Loucy (cell line): ENCODE results near the gene ZBTB18.

Experiments used
- H2AFZ ChIP-seq: fragments of 200-600 bp; sonication (generic); 2 replicates; pipeline ENCODE4 v1.6.0; 2016; ENCODE audit warnings: antibody characterized with exemption, mild to moderate bottlenecking, low read length, moderate library complexity
- H3F3A ChIP-seq: fragments of 200-600 bp; 2 replicates; pipeline ENCODE4 v1.6.0; 2016; ENCODE audit warnings: antibody characterized with exemption, low read depth, mild to moderate bottlenecking
- H3K27me3 ChIP-seq: fragments of 200-600 bp; sonication (generic); 2 replicates; pipeline ENCODE4 v1.6.1; 2014; ENCODE audit warnings: low read length, mild to moderate bottlenecking; ENCODE audit not compliant: insufficient read depth, poor library complexity, severe bottlenecking
- H3K36me3 ChIP-seq: fragments of 200-600 bp; sonication (generic); 2 replicates; pipeline ENCODE4 v1.6.1; 2016; ENCODE audit warnings: low read length; ENCODE audit not compliant: insufficient read depth
- H3K4me1 ChIP-seq: fragments of 200-600 bp; sonication (generic); 2 replicates; pipeline ENCODE4 v1.5.1; 2014; ENCODE audit warnings: low read length, mild to moderate bottlenecking; ENCODE audit not compliant: insufficient read depth, poor library complexity, severe bottlenecking
- H3K4me2 ChIP-seq: fragments of 200-600 bp; sonication (generic); 2 replicates; pipeline ENCODE4 v1.6.0; 2014; ENCODE audit warnings: antibody characterized with exemption, low read length, low read depth, mild to moderate bottlenecking; ENCODE audit not compliant: poor library complexity, severe bottlenecking
- H3K4me3 ChIP-seq: fragments of 200-600 bp; sonication (generic); 2 replicates; pipeline ENCODE4 v1.5.1; 2014; ENCODE audit warnings: low read length, mild to moderate bottlenecking, mixed read lengths; ENCODE audit not compliant: poor library complexity, severe bottlenecking
- H3K79me2 ChIP-seq: fragments of 200-600 bp; sonication (generic); 2 replicates; pipeline ENCODE4 v1.6.1; 2014; ENCODE audit warnings: low read length; ENCODE audit not compliant: insufficient read depth
- H3K9ac ChIP-seq: fragments of 200-600 bp; sonication (generic); 2 replicates; pipeline ENCODE4 v1.6.0; 2014; ENCODE audit warnings: mild to moderate bottlenecking, low read depth, low read length, moderate library complexity; ENCODE audit not compliant: poor library complexity, severe bottlenecking
- H3K9me2 ChIP-seq: fragments of 200-600 bp; sonication (generic); replicated peaks from 2 replicates; pipeline ENCODE4 v1.6.1; 2016; ENCODE audit warnings: low read depth, low read length, mixed read lengths
- H3K9me3 ChIP-seq: fragments of 200-600 bp; sonication (generic); 2 replicates; pipeline ENCODE4 v1.6.1; 2014; ENCODE audit warnings: mild to moderate bottlenecking, antibody characterized with exemption, low read length, low read depth; ENCODE audit not compliant: insufficient read depth
- H4K20me1 ChIP-seq: fragments of 200-600 bp; sonication (generic); 2 replicates; pipeline ENCODE4 v1.6.0; 2014; ENCODE audit warnings: antibody characterized with exemption, low read length, mild to moderate bottlenecking; ENCODE audit not compliant: insufficient read depth, poor library complexity, severe bottlenecking
- EZH2phosphoT487 ChIP-seq: fragments of 200-600 bp; IDR thresholded peaks from 2 replicates; pipeline ENCODE4 v1.6.1; 2018; ENCODE audit warnings: antibody characterized with exemption, mild to moderate bottlenecking, moderate library complexity, borderline replicate concordance
- TF ChIP-seq, protein P1 (sequence below): fragments of 200-600 bp; sonication (generic); conservative IDR thresholded peaks from 2 replicates; pipeline ENCODE4 v1.5.1; 2014; ENCODE audit warnings: mild to moderate bottlenecking, antibody characterized with exemption, low read length

Gene ZBTB18

DNA sequence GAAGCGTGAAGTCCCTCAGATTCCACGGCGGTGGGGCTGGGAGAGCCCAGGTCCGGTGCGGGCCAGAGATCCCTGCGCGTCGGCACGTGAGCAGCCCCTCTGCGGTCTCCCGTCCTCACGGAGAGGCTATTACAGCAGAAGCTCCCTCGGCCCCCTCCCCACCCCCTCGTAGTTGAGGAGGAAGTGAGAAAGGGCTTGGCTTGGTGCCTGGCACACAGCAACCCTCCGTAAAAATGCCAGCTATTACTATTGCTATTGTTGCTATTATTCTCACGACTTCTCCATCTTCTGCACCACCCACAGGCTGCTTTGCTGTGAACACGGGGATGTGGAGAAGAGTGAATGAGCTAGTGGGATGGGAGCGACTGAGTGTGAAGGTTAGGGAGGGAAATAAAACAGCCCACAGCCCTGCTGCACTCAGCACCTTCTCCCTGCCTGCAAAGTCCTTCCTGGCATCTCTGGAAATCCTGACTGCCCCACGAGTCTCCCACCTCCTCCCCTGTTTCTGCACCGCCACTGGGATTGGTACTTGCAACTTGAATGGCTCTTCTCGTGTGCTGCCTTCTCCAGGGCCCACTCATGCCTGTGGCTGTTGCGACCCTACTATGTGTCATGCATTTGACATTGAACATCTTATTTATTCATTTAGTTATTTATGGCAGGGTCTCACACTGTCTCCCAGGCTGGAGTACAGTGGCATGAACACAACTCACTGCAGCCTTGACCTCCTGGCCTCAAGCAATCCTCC is 26.6 kb downstream of the ZBTB18 start:
- Histone ChIP-seq H3K4me1 (no peaks in the 10 kb centered on the region), H3K4me3 (no peak overlapping the region), H3F3A (no peaks in the 10 kb centered on the region), H4K20me1 (no peaks in the 10 kb centered on the region), H3K79me2 (no peaks in the 10 kb centered on the region), H3K9me3 (no peaks in the 10 kb centered on the region), H3K27me3 (no peaks in the 10 kb centered on the region), H3K4me2 (no peak overlapping the region), H2AFZ (no peak overlapping the region), H3K36me3 (no peaks in the 10 kb centered on the region), H3K9ac (no peak overlapping the region), H3K9me2 (no peaks in the 10 kb centered on the region)
- TF ChIP-seq, protein P1, sequence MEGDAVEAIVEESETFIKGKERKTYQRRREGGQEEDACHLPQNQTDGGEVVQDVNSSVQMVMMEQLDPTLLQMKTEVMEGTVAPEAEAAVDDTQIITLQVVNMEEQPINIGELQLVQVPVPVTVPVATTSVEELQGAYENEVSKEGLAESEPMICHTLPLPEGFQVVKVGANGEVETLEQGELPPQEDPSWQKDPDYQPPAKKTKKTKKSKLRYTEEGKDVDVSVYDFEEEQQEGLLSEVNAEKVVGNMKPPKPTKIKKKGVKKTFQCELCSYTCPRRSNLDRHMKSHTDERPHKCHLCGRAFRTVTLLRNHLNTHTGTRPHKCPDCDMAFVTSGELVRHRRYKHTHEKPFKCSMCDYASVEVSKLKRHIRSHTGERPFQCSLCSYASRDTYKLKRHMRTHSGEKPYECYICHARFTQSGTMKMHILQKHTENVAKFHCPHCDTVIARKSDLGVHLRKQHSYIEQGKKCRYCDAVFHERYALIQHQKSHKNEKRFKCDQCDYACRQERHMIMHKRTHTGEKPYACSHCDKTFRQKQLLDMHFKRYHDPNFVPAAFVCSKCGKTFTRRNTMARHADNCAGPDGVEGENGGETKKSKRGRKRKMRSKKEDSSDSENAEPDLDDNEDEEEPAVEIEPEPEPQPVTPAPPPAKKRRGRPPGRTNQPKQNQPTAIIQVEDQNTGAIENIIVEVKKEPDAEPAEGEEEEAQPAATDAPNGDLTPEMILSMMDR, result no peak
- no peak for TF ChIP-seq EZH2phosphoT487

DNA sequence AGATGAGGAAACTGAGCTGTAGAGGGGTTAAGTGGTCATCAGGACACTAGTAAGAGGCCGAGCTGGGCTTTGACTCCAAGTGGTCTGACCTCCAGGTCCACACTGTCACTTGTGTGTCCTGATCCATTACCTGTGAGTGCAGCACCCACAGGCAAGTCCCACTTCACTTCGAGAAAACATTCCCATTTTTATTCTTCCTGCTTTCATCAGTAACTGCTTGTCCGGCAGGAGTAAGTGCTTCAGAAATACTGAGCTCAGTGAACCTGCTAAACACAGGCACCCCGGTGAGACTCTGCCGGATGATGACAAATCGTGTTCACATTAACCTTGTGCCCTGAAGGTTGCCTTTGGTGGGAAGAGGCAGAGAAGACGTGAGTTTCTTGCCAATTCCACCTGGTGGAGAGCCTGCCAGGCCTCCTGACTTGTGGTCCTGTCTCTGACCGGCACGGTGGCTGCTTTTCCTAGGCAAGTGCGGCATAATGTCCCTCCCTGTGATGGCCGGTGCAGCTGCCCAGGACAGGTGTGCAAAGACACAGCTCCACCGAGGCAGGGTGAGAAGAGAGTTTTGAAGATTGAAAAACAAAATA is 29.4 kb downstream of the ZBTB18 start:
- Histone ChIP-seq H3K36me3 (no peaks in the 10 kb centered on the region), H3K9ac (no peak overlapping the region), H4K20me1 (no peaks in the 10 kb centered on the region), H3F3A (no peaks in the 10 kb centered on the region), H3K79me2 (no peaks in the 10 kb centered on the region), H3K27me3 (no peaks in the 10 kb centered on the region), H3K9me3 (no peaks in the 10 kb centered on the region), H3K4me1 (no peaks in the 10 kb centered on the region), H3K4me3 (no peak overlapping the region), H2AFZ (no peak overlapping the region; the same call in 1 of the 2 replicates), H3K9me2 (no peaks in the 10 kb centered on the region), H3K4me2 (no peak overlapping the region)
- TF ChIP-seq EZH2phosphoT487, result no peak
- TF ChIP-seq, protein P1, result no peak

DNA sequence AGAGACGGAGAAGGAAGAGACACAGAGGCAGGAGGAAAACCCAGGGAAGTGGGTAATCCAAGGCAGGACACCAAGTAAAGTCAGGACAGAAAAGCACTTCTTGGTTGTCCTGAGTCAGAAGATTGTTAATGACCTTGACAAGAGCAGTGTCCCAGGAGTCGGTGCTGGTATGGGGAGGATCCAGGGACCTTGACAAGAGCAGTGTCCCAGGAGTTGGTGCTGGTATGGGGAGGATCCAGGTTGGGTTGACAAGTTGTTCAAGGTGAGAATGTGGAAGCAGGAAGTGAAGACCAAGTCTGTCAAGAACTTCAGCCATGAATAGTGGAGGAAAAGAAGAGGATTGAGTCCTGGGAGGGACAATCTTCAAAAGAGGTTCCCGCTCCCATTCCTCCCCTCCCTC is 31.9 kb downstream of the ZBTB18 start:
- Histone ChIP-seq H3K4me3 (no peak overlapping the region), H3K36me3 (no peaks in the 10 kb centered on the region), H3K4me2 (no peak overlapping the region), H3K4me1 (no peaks in the 10 kb centered on the region), H3K79me2 (no peaks in the 10 kb centered on the region), H3K9ac (no peak overlapping the region), H3K27me3 (no peaks in the 10 kb centered on the region), H3K9me3 (no peaks in the 10 kb centered on the region), H2AFZ (no peak overlapping the region), H3K9me2 (no peaks in the 10 kb centered on the region), H3F3A (no peaks in the 10 kb centered on the region), H4K20me1 (no peaks in the 10 kb centered on the region)
- TF ChIP-seq, protein P1, result no peak
- no peak for TF ChIP-seq EZH2phosphoT487
